T-helper 2 cell treated with Interferon-gamma antibody and Interleukin-4, amounts not matched to agents 100 ng/mL and 5 ng/mL, for 36 hours (primary cell): ENCODE measurements around the gene SLC6A2. TPM values are rescaled to one million over a fixed set of nuclear protein-coding genes. Genes with fewer than 3 reads are reported as not detected.
"Not testable (repeated sequence)": the region's sequence is repeated elsewhere in the genome, so short reads cannot be mapped to it uniquely, and the experiment has no call there.

Experiments
- intact Hi-C: fragments of 100-400 bp; cut with micrococcal nuclease; formaldehyde crosslinking; loops from one replicate; pipeline ENCODE4 v1.15.1; 2023
- total RNA-seq: library from RNA; stranded (reverse); gene quantifications from 2 replicates; pipeline ENCODE4 v1.2.3, GENCODE V29; 2022

Gene SLC6A2
- total RNA-seq, result not detected in 2 replicates

DNA sequence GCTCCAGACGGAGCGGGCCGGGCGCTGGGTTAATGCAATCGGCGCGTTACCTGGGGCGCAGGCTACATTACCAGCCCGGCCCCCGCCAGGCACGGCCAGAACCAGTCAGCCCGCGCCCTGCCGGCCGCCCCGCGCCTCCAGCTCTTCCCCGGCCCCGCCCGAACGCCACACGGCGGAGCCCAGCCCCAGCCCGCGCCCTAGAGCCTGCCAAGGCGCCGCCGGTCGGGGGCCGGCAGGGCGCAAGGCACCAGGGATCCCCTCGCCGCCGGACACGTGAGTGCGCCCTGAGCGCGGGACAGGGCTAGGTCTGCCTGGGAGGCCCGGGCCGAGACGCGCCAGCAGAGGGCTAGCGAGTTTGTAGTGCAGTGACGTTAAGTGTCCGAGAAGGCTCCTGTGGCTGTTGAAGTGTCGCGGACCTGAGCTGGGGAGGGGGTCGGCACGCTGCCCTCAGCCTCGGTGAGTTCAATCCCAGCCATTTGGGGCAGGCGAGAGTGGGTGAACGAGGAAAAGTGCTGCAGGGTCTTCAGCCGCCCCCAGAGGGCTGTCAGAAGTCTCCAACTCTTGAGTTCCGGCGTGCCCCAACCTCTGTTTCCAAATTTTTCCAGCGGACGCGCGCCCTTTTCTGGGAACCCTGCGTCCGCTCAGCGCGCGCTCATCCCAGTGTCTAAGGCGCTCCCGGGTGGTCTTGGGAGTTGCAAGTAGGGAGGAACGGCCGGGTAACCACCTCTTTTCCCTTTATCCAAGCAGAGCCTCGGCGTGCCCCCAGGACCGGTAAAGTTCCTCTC lies at the start of gene SLC6A2:
SLC6A2 (plus strand) TSS at position 92 of the 785 bp plus-strand sequence. CDS start 707 bp downstream, outside the sequence.
- intact Hi-C loops, result no loop called here

DNA sequence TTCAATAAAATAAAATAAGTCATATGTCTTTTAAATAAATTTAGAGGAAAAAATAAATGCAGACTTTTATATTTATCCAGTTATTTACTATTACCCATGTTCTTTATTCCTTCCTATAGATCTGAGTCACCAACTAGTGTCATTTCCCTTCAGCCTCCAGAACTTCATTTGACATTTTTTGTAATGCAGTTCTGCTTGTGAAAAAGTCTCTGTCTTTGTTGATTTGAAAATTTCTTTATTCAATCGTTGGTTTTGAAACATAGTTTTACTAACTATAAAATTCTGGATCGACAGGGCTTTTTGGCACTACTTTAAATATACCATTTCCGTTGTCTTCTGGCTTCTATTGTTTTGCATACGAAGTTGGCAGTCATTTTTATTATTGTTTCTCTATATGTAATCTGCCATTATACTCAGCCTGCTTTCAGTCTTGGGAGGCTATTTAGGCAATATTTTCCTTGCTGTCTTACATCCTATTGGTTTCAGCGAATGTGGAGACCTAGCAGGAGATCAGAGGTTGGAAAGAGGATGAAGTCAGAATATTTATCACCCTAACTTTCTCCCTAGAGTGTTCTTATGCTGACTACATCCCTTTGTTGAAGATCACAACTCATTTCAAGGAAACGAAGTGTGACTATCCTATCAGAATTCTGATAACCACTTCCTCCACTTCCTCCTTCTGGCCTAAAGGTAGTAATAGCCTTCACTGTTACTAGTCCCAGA lies 42.0 kb upstream of the SLC6A2 start:
- intact Hi-C loops, result no loop called here

DNA sequence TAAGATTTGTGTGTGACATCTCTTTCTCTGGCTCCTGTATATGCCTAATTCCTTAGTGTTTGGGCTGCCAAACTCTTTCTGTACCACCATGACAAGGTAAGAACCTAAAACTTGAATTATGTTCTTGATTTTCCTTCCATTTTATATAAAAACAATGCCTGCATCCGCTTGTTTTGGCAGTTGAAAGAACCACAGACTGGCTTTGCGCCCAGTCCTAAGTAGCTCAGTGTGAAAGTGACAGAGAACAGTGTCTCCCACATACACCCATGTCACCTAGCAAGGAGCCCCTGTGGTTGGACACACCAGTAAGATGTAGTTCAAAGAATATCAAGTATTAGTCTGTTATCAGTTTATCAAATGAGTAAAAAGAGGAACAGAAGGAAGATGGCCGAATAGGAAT lies 40.7 kb upstream of the SLC6A2 start:
- intact Hi-C loops, result no loop called here

DNA sequence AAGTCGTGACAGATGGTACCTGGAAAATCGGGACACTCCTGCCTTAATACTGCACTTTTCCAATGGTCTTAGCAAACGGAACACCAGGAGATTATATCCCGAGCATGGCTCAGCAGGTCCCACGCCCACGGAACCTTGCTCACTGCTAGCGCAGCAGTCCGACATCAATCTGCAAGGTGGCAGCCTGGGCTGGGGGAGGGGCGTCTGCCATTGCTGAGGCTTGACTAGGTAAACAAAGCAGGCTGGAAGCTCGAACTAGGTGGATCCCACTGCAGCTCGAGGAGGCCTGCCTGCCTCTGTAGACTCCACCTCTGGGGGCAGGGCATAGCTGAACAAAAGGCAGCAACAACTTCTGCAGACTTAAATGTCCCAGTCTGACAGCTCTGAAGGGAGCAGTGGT lies 40.1 kb upstream of the SLC6A2 start:
- intact Hi-C loops, result not testable (repeated sequence)

DNA sequence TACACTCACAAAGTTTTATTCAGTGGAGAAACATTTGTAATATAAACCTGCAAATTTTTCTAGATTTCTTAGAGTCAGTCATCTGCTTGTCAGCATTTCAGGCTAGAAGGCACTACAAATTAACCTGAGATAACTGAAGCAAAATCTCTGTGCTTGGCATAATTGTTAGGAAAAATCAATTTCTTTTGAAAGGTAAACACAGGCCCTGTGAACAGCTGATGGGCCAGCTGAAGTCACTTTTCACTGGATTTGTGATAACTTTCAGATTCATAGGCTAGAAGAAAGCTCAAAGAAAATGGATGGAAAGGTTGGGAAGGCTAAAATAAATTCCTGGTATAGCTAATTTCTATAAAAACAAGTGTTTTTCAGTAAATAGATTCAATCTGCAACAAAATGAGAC lies 34.0 kb upstream of the SLC6A2 start:
- intact Hi-C loops, result no loop called here

DNA sequence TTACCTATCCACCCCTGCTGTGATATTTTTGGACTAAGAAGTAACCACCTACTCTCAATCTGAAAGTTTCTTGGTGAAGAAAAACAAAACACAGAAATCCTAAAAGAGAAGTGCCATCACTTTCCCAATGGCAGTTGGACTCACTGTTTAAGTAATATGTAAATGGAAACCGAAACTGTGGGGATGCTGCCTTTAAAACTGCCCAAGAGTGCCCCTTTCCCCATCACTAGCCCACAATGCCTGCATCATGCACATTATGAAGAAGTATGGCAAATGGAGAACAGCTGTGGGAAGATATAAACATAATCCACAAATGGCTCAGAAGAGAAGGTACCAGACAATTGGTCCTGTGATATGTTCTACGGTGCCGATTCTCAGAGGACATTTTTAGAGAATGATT lies 33.5 kb upstream of the SLC6A2 start:
- intact Hi-C loops, result no loop called here

DNA sequence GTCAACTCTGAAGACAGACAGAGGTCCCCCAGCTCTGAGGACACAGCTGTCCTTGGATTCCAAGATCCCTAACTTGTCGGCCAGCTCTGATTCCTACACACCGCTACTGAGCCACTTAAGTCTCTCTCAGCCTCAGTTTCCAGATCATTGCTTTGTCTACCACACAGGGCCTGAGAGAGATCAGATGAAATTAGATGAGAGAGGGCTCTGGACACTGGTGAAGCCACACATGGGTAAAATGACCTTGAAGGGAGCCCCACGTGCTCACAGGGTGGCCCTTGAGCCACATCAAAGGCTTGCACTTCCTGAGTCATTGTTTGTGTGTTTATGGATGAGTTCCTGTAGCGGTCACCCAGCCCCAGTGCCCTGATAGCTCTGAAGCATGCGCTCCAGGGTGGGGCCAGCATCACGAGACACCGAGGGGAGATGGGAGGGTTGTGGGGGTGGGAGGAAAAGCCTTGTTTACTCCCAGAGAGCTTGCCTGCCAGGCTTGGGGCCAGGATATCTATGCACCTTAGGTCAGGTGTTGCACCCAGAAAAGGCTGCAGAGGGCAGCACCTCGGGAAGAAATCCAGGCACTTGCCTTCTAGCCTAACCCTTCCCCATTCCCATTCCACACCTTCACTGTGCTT lies 32.7 kb upstream of the SLC6A2 start:
- intact Hi-C loops, result no loop called here

DNA sequence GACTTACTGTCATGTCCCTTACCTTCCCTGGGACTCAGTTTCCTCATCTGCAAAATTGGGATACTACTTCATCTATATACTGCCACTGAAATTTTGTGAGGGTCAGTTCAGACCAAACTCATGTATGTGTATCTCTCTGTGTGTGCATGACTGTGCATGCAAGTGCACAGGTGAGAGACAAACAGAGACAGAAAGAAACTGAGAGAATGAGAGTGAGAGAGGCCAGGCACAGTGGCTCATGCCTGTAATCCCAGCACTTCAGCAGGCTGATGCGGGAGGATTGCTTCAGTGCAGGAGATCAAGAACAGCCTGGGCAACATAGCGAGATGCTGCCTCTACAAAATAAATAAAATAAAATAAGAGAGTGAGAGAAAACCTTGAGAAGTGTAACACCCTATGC lies 32.1 kb upstream of the SLC6A2 start:
- intact Hi-C loops, result no loop called here

DNA sequence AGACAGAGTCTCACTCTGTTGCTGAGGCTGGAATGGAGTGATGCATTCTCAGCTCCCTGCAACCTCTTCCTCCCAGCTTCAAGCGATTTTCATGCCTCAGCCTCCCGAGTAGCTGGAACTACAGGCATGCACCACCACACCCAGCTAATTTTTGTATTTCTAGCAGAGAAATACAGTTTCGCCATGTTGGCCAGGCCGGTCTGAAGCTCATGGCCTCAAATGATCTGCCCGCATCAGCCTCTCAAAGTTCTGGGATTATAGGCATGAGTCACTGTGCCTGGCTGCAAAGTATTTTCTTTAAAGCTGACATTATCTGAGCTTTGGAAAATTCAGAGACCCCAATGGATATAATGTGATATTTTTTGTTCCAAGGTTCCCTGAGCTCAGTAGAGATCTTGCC lies 31.1 kb upstream of the SLC6A2 start:
- intact Hi-C loops, result no loop called here

DNA sequence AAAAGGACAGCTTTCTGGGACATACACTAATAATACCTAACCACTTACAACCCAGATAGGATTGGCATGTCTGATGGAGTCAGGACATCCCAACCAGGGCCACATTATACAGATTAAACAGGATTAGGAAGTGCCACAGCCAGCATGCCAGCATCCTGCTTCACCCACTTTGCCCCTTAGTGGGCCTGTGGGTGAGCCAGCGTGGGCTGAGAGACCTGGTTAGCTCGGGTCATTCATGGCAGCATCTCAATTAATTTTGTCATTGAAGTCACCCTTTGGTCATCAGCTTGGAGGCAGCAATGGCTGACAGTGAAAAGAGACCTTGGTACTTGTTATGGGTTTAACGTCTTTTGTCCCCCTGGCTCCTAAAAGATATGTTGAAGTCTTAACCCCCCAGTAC lies 29.9 kb upstream of the SLC6A2 start:
- intact Hi-C loops, result no loop called here

DNA sequence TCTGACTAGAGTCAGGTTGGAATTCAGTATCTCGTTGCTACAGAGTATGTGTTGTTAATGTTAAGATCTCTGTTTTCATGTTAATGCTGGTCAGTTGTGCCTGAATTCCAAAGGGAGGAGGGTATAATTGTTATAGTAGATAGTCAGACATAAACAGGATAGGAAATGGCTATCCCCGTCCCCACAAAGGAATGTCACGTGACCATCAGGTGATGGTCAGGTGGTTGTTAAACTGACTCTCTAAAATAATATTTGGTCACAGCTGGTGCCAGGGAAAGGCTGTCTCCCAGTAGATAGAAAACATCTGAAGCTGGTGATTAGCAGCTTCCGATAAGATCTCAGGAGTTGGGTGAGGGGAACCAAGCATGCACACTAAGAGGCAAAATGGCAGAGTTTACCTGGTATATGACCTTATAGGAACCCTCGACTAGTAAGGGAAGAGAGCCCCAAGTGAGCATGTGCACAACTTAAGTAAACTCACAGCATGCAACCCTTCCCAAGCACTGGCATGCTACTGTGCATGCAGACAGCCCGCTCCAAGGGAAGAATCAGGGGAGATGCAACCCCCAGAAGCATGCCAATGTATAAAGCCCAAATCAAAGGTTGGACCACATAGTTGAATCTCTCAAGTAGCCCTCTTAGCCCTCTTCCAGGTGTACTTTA lies 27.4 kb upstream of the SLC6A2 start:
- intact Hi-C loops, result no loop called here

DNA sequence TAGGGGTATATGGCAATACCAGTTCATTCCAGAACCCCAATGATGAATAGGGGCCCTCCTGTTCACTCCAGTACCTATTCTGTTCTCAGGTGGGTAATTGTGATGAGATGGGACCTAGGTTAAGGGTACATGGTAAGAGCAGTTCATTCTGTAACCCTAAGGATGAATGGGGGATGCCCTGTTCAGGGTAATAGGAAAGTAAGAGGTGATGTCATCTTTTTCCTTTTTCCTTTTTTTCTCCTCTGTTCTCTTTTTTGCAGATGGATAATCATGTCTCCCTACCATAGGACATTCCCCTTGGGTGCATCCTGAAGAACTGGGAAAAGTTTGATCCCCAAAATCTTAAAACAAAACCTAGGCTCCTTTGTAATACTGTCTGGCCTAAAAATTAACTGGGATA lies 25.0 kb upstream of the SLC6A2 start:
- intact Hi-C loops, result no loop called here

DNA sequence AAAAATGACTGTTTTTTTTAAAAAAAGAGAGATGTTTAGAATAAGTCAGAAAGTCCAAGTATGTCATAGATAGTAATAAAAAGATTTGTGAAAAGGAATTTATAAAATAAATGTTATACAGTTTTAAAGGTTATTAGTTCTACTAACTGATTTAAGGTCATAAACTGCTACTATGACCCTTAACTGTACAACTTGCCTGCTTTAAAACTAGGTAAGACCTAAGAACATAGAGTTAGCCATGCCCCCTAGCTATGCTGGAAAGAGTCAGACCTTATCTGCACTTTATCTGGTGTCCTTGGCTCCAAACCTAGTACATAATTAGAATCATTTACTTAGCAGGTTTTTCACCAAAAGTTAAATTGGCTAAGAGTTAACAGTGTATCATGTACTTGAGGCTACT lies 23.5 kb upstream of the SLC6A2 start:
- intact Hi-C loops, result no loop called here

DNA sequence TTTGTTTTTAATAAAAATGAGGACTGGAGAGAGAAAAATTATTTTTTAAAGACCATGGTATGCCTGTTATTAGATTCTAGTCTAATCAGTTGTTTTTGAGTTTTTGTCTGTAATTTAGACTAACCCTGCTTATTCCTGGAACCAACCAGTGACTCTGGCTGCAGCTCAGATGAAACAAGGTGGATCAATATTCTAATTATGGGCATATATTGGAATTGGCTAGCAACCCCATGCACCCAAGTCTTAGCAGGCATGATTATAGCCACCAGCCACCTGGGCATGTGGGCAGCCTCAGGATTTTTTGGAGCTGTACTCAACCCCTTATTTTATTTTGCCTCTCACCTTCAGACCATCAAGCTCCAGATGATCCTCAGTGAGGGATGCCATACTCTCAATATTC lies 21.6 kb upstream of the SLC6A2 start:
- intact Hi-C loops, result no loop called here

DNA sequence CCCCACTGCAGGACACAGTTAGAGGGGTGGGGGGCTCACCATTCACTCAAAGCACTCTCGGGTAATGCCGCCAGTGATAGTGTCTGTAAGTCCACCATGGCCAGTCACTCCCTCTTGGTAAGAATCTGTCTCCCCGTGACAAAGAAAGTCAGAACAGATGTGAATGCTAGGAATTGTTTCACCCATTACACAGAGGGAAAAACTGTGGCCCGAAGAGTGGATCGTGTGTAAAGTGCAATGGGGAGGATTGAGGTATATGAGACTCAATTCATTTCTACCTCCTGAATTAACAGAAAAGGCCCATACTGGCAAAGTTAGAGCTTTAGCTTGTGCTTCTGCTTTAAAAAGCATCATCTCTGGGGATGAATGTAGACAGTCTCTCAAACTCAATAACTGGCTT lies 17.5 kb upstream of the SLC6A2 start:
- intact Hi-C loops, result no loop called here

DNA sequence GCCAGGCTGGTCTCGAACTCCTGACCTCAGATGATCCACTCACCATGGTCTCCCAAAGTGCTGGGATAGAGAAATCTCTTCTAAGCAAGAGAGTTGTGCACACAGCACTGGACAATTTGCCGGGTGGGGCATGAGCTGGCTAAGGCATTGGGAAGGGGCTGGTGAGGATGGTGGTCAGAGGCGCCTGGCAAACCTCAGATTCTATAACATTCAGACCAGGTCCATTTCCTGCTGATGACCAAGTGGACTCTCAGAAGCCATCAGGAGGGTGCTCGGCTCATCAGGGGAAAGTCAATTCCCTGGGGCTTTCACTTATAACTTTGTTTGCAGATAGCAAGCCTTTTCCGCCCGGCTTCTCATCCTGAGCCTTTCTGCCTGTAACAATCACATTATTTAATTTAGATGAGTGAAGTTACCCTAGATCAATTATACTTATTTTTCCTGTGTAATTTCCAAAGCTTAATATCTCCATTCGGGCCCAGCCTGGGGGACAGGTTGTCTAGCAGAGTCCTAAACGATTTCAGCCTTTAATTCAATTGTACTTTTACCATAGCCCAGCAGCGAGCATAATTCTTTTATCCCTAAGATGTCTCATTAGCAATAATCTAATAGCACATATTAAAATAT lies 15.0 kb upstream of the SLC6A2 start:
- intact Hi-C loops, result no loop called here

DNA sequence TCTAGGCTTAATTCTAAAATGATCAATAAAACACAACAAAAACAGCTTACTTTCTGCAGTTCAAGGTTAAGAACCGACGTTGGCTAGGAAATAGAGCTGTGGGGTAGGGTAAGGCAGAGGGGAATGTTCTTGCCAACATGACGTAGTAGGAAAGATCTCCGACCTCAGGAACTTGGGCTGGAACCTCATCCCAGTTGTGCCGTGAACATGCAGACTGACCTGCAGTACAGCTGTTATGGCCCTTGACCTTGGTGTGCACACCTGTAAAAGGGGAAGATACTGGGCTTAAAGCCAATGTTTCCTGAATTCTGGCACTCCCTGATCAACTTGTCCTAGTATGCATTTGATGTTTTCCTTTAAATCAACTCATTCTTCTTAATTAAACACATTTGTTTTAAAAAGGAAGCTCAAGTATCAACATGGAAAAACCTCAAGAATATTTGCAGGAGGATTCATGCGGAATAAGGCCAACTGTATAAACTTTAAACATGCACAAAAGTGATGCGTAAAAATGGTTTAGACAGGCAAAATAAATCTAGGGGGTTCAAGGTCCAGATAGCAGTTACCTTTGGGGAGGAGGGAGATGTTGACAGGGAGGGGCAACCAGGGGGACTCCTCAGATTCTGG lies 14.2 kb upstream of the SLC6A2 start:
- intact Hi-C loops, result no loop called here

DNA sequence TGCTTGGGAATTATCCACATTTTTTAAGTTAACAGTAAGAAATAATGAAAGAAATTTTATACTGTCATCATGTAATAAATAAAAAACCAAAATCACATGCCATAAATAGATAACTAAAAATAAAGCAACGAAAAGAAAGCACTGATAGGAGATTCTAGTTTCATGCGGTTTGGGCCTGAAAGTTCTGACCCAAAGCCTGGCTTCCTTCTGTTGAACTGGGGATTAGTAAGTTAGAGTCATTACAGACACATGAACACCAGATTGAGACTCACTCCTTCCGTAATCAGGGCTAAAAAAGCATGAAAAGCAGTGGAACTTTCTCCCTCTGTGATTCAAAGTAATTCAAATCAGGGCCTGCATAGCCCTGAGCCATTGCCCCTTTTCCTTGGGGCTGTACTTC lies 13.2 kb upstream of the SLC6A2 start:
- intact Hi-C loops, result no loop called here

DNA sequence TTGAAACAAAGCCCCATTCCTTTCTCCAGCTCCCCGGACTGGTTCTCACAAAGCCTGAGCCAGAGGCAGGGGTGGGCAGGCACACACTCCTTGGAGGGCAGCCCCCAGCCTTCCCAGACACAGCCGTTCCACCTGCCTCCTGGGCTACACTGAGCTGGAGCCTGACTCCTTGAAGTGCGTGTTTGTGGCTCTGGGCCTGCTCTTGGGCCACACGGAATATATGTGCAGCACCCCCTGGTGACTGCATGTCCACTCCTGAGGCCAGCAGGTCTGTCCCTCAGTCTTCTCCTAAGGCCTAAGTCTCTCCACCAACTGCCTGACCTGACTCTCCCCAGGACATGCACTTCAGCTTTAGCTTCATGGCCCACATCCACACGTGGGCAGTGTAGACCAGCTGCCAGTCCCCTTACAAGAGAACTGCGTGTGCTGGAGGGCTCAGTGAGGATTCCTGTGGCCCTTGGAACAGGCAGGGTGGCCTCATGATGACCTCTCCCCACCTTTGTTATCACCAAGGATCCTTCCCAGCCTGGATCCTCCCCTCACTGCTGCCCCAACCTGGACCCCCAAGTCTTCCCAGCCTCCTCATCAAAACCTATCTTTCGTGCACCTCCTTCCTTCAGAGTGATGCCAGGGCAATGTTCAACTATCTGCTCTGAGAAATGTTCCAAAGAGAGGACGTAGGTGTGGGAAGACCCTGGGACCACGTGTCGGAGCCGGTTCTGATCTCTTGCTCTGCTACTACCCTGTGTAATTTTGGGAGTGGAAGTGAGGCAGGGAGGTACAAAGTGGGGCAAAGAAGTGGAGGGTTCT lies 12.4 kb upstream of the SLC6A2 start:
- intact Hi-C loops, result no loop called here

DNA sequence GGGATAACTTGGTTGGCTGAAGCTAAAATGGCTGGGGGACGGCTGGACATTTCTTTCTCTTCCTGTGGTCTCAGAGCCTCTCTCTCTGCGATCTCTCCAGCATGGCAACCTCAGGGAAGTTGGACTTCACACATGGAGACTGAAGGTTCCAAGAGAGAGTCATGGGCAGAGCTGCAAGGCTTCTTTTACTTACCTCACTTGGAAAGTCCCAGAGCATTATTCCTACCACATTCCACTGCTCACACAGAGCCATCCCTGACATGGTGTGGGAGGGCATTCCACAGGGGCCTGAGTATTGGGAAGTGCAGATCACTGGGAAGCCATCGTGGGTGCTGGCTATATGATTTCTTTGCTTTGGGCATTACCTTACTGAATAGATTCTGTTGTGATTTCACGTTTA lies 9.8 kb upstream of the SLC6A2 start:
- intact Hi-C loops, result no loop called here
